H1 (cell line): ENCODE measurements around the gene AAR2. TPM values are rescaled to one million over a fixed set of nuclear protein-coding genes. Genes with fewer than 3 reads are reported as not detected.

Experiments
- BRCA1 ChIP-seq: IDR thresholded peaks from 2 replicates; pipeline ENCODE4 v1.6.1; 2012; ENCODE audit warnings: low read depth, low read length, improper control_type of control experiment
- CBX8 ChIP-seq: fragments of 300-800, 300-1000 bp; sonication (generic); IDR thresholded peaks from 2 replicates; pipeline ENCODE4 v1.7.1; 2016; ENCODE audit warnings: low read depth, low read length, borderline replicate concordance
- POU5F1 ChIP-seq: IDR thresholded peaks from 2 replicates; pipeline ENCODE4 v1.6.1; 2011; ENCODE audit warnings: low read depth, mild to moderate bottlenecking, low read length, moderate library complexity
- polyA plus RNA-seq, 7 experiments: library from polyadenylated mRNA; depleted of rRNA in 3 of 7; stranded (reverse) in 5 of 7; unstranded in 2 of 7; fragments of >200 nt in 5 of 7; fragments of 200-250 nt in 2 of 7; gene quantifications; 1 replicate in 5 of 7; 2 replicates in 1 of 7; 4 replicates in 1 of 7; pipeline versions ENCODE4 v1.2.1 to v1.2.3, GENCODE V29; 2011 to 2013; ENCODE audit warnings: missing spikeins in 2 of 7, mixed read lengths in 2 of 7
- total RNA-seq: library from RNA; stranded (reverse); fragmentation: NEBNext Ultra II Directional; extraction: Animal tissue kit (Norgen Biotek cat#: 25700); gene quantifications from 2 replicates; pipeline ENCODE4 v1.2.1, GENCODE V29; 2021
- TF ChIP-seq, protein P1 (sequence below), 3 experiments: IDR thresholded peaks; 1 replicate in 2 of 3; 2 replicates in 1 of 3; pipeline versions ENCODE4 v1.5.1 to v1.6.1; 2011; ENCODE audit warnings: low read length in 3 of 3, mild to moderate bottlenecking in 3 of 3, inconsistent platforms in 2 of 3, low read depth in 1 of 3, moderate library complexity in 1 of 3; ENCODE audit not compliant: insufficient read depth in 1 of 3; ENCODE audit errors: control extremely low read depth in 1 of 3
- TF ChIP-seq, protein P2 (sequence below): IDR thresholded peaks from 2 replicates; pipeline ENCODE4 v1.6.1; 2011; ENCODE audit warnings: low read depth, mild to moderate bottlenecking, low read length; ENCODE audit not compliant: insufficient read depth

AAR2 gene
- total and polyA plus RNA-seq, 2 of the 8 experiments (the other 6 are each of a cell fraction or from before 2014, with no cell fraction given), result 25.5 to 36.1 TPM

DNA sequence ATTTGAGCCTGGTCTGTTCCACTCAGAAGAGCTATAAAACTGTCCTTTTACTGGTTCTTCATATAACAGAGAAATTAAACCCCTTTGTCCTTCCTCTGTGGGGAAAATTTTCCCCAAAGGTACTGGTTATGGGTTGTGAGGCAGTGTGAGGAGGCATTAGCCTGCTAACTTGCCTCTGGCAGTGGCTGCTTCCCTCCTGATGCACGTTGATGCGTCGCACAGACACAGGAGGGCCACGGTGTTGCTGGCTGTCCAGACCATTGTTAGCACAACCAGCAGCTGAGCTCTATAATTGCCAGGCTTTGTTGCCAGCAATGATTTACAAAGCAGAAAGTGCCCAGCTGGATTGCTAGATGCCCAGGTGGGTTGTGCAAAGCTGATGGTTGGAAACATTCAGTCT is 10.1 kb downstream of the AAR2 start (continued):
- TF ChIP-seq, protein P1, sequence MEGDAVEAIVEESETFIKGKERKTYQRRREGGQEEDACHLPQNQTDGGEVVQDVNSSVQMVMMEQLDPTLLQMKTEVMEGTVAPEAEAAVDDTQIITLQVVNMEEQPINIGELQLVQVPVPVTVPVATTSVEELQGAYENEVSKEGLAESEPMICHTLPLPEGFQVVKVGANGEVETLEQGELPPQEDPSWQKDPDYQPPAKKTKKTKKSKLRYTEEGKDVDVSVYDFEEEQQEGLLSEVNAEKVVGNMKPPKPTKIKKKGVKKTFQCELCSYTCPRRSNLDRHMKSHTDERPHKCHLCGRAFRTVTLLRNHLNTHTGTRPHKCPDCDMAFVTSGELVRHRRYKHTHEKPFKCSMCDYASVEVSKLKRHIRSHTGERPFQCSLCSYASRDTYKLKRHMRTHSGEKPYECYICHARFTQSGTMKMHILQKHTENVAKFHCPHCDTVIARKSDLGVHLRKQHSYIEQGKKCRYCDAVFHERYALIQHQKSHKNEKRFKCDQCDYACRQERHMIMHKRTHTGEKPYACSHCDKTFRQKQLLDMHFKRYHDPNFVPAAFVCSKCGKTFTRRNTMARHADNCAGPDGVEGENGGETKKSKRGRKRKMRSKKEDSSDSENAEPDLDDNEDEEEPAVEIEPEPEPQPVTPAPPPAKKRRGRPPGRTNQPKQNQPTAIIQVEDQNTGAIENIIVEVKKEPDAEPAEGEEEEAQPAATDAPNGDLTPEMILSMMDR (IDR thresholded peaks at IDR 0.05; ENCODE audit: control extremely low read depth in 1 of 3, insufficient read depth in 1 of 3, low read depth in 1 of 3, low read length in 3 of 3), result no peak
- TF ChIP-seq, protein P2, sequence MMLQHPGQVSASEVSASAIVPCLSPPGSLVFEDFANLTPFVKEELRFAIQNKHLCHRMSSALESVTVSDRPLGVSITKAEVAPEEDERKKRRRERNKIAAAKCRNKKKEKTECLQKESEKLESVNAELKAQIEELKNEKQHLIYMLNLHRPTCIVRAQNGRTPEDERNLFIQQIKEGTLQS, result no peak
- TF ChIP-seq POU5F1 (no peak), CBX8 (no peak), BRCA1 (no peak)
